Stimulated activated CD8-positive, alpha-beta memory T cell treated with anti-CD3 and anti-CD28 coated beads, Interleukin-15, amount 100 ng/mL, for 1 hour (primary cell): ENCODE measurements around the gene KCNJ15.
"Not testable (repeated sequence)": the region's sequence is repeated elsewhere in the genome, so short reads cannot be mapped to it uniquely, and the experiment has no call there.

Experiments used
- DNase-seq: peaks from one replicate; pipeline ENCODE4 v3.0.0-alpha.2; 2020; ENCODE audit warnings: low read depth

Gene KCNJ15

GRCh38 chr21:38244885-38245869, 11.6 kb upstream of the KCNJ15 start:
- peak; percentile 9 for DNase-seq

GRCh38 chr21:38246511-38246910, 10.3 kb upstream of the KCNJ15 start:
- no peak for DNase-seq

- DNase-seq, result not testable (repeated sequence)
These were observed 9.7 kb upstream of the KCNJ15 start for GRCh38 chr21:38247054-38247453.

DNA sequence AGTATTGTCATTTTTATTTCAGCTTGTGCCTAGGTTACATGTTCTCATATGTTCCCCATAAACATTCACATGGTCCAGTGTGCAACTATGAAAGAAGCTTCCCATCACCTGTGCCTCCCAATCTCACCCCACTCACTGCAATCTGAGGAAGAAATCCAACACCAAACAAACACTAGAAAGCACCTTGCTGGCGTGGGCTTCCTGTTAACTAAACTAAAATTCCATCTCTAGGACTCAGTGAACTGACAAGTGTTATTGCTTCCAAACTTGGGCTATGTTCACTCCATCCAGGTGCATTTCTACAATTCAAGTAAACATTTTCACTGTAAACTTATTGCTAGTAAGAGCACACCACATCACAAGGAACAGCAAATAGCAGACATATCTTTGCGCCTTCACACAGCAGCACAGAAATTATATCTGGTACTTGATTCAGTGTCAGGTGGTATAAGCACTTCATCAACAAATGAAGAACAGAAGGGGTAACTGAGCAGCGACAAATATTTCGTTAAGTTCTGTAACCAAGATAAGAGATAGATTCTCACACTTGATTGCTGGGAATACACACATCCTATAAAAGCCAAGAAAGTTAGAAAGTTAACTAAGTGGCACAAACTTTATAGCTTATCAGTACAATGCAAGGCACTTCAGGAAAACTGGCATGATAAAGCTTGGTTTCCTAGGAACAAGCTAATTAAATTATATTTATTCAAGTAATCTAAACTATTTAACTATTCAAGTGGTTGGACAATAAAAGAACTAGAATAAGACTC, 8.9 kb upstream of the KCNJ15 start:
- DNase-seq, result no peak

- DNase-seq, result no peak
These were observed 7.5 kb upstream of the KCNJ15 start for GRCh38 chr21:38249256-38249655.

- no peak for DNase-seq
These were observed 7.0 kb upstream of the KCNJ15 start for GRCh38 chr21:38249696-38250278.

GRCh38 chr21:38250991-38251418, 5.8 kb upstream of the KCNJ15 start:
- no peak for DNase-seq

- no peak for DNase-seq
These were observed 1.8 kb upstream of the KCNJ15 start for GRCh38 chr21:38254970-38255369.

DNA sequence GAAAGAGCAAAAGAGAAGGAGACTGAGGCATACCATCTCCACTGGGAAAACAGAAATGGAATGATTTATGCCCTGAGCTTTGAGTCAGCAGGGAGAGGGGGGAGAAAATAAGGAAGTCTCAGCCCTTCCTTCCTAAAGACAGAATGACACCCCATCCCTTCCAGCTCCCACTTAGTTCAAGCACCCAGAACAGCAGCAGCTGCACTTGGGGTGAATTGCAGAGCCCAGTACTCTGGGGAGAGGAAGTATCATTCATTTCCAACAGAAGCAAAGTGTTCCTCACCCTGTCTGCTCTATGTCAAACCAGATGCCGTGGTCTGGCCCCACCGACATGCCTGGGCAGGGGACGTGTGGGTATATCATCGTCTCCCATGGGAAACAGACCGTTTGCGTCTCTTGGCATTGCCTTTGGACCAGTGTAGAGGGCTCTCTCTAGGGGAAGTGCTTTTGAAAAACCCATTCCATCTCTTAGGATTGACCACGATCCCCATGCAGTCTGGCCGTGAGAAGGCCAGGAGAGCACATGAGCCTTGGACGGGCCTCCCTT, 1.1 kb upstream of the KCNJ15 start:
- no peak for DNase-seq

DNA sequence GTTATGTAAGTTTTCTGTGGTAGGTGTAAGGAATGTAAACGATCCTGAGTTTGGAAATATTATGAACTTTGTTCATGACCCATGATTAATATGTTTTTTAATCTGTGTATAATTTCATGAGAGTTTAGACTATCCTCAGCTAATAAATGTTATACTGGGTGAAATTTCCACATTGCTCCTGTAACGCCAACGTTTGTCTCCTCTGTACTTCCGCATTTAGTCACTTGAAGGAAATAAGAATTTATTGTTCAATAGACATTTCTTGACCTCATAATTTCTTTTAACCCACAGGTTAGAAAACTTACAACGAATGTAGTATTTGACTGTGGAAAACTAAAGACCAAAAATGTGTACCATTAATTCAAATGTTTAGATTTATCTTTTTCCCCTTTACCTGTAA, 876 bp downstream of the KCNJ15 start:
- DNase-seq, result no peak

- no peak for DNase-seq
These were observed 2.0 kb downstream of the KCNJ15 start for GRCh38 chr21:38258521-38259485.

DNA sequence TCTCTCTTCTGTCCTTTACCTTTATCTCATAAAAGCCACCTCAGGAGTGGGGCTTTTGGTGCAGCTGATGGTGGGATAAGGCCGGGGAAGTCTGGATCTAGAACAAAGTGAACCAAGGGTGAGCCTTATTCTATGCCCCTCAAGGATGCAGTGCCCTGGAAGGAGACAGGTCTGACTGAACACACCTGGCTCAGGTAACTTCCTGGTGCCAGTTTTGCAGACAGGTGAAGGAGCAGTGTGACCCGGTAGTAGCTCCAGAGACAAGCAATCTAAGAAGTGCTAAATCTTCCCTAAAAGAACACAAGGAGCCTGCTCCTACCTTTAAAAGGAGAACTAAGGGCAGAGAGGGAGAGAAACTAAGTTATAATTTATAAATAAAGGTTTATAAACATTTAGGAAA, 2.9 kb downstream of the KCNJ15 start:
- no peak for DNase-seq

DNA sequence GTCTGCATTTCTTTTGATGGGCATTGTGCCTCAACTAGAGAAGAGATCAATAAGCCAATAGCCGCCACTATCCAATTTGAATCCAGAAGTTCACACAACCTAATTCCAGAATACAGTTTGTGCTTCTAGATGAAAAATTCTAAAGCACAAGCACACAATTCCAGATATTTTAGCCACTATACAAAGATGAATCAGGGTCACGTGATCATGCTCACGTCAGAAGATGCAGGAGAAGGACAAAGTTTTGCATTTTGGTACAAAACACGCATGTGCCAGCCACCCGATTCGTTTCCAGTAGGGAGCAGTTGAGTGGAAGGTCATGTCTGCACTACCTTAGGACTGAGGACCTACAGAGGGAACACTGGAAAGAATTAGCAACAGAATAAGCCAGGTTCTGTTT, 3.6 kb downstream of the KCNJ15 start:
- DNase-seq, result no peak

GRCh38 chr21:38261851-38262250, 5.1 kb downstream of the KCNJ15 start:
- no peak for DNase-seq

DNA sequence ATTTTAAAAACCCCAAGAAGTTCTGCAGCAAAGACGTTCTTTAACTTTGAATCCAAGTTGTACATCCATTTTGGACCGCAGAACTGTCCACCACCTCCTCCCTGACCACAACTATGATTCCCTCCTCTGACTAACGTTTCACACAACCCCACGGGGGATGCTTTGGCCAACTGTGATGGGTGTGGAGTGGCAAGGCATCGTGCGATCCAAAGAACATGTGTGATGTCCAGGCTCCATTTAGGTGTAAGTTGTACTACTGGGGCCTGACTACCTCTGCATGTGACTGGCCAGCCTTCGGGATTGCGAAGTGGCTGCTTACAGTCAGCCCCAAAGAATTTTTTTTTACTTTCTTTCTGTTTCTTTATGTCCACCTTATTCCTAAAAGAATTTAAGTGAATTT, 6.7 kb downstream of the KCNJ15 start:
- DNase-seq, result no peak

DNA sequence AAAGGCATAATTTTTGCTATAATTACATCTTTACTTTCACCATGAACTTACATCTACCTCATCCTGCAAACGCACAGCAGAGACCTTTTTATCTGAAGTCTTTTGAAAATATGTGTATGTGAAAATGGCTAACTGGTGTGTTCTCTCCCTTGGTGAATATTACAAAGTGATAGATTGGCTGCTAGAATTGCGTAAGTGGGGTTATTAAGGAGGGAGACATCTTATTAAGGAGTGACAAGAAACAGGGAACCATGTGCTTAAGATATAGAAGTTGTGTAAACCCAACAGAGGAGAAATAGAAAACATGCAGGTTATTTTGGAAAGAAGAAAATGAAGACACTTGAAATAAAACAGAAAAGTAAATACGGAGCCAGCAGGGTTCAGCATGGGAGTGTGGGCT, 7.8 kb downstream of the KCNJ15 start:
- no peak for DNase-seq

- no peak for DNase-seq
These were observed 8.4 kb downstream of the KCNJ15 start for GRCh38 chr21:38265166-38265565.

GRCh38 chr21:38266732-38267131, 9.9 kb downstream of the KCNJ15 start:
- no peak for DNase-seq

DNA sequence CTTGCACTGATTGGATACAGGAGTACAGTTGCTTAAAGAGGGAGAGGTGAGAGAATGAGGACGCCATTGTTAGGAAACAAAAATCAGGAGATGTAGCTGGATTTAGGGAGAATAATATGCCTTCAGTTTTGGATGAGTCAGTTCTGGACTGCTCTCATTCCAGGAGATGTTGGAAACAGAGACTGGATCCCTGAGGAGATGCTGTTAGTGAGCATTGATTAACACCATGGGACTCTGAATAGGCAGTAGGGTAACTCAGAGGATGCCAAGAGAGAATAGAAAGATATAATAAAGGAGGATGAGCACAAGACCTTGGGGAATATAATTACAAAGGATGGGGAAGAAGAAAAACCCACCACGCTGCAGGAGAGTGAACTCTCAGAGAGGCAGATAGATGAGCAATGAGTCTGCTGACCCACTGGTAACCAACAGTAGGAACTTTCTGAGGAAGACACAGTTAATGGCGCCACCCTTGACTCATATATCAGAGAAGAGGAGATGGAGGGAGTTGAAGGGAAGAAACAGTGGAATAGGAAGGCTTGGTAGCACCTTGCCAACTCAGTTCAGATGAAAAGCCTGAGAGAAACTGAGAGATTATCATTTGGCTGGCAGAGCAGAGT, 10.5 kb downstream of the KCNJ15 start:
- DNase-seq, result no peak

DNA sequence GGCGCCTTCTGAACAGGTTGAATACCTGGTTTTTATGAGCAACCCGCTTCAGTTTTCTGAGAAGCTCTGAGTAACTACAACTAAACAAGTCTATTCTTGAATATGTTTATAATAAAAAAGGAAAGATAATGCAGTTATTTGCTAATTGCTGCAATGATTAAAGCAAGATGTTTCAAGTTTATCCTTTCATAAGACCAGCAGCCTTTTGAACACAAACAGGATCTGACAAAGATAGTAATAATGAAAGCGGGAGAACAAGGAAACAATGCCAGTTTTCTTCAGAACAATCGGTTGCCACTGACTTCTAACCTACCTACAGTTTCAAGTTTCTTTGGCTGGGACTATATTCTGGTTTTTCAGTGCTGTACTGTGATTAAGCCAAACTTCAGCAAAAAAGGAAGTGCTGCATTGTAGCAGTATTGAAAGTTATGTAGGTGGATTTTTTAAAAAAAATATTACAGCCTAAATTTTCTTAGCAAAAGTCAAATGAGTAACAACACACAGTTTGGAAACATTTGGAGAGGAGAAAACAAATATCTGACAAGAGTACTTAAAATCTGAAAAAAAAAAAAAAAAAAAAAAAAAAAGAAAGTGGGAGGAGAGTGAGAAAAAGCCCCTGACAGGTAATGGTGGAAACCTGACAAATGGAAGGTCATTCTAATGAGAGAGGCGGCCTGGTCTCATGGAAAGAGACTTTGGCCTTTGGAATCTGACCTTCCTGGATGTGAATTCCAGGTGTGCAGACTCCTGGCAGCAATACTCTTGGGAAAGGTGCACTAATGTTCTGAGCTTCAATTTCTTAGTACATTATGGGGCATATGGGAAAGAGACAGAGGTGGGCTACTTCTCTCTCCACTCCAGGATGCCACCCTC, 11.4 kb downstream of the KCNJ15 start:
- DNase-seq, result no peak
